Fibroblast of skin of scalp (primary cell): Measurements from ENCODE around the gene TMEM59L. TPM values are rescaled to one million over a fixed set of nuclear protein-coding genes. Genes with fewer than 3 reads are reported as not detected.
"Not testable (repeated sequence)": the region's sequence is repeated elsewhere in the genome, so short reads cannot be mapped to it uniquely, and the experiment has no call there.

Experiments used
- DNase-seq: peaks from one replicate; pipeline ENCODE4 v3.0.0-alpha.2; 2013
- polyA plus RNA-seq, 2 experiments: library from polyadenylated mRNA; unstranded; fragments of 120-200 nt; gene quantifications; one replicate each; pipeline ENCODE4 v1.2.1, GENCODE V29; 2013; ENCODE audit not compliant: insufficient read length in 2 of 2

The TMEM59L gene
- 2.0 TPM for polyA plus RNA-seq (2013, experiment 1 of 2; ENCODE audit: insufficient read length)
- polyA plus RNA-seq (2013, experiment 2 of 2; ENCODE audit: insufficient read length): 2.9 TPM

- no peak for DNase-seq
Measured at GRCh38 chr19:18612772-18613588, at the start of gene TMEM59L. Gene TMEM59L, plus strand, starts transcription at chr19:18612870. Its CDS starts 89 bp downstream, at chr19:18612959.

GRCh38 chr19:18566953-18567352 is 45.7 kb upstream of the TMEM59L start:
- no peak for DNase-seq

- no peak for DNase-seq
Measured at GRCh38 chr19:18568367-18568766, 44.3 kb upstream of the TMEM59L start.

GRCh38 chr19:18571564-18572344 is 40.9 kb upstream of the TMEM59L start, which contains the start of gene UBA52:
Gene UBA52, plus strand, starts transcription at chr19:18571857. Its CDS starts 1,444 bp downstream, at chr19:18573301.
- DNase-seq: peak; percentile 96

GRCh38 chr19:18574691-18575291 is 37.9 kb upstream of the TMEM59L start:
- no peak for DNase-seq

- DNase-seq: no peak
Measured at GRCh38 chr19:18576383-18576782, 36.3 kb upstream of the TMEM59L start.

- DNase-seq: no peak
Measured at GRCh38 chr19:18577365-18577914, 35.2 kb upstream of the TMEM59L start.

- no peak for DNase-seq
Measured at GRCh38 chr19:18580311-18580710, 32.4 kb upstream of the TMEM59L start.

GRCh38 chr19:18586306-18586705 is 26.4 kb upstream of the TMEM59L start:
- DNase-seq: no peak

GRCh38 chr19:18587561-18587960 is 25.1 kb upstream of the TMEM59L start:
- no peak for DNase-seq

GRCh38 chr19:18587962-18588610 is 24.6 kb upstream of the TMEM59L start:
- DNase-seq: no peak

GRCh38 chr19:18588611-18589379 is 23.9 kb upstream of the TMEM59L start, which contains the start of gene REX1BD:
Gene REX1BD, plus strand, starts transcription at chr19:18588798. Its CDS starts 4 bp downstream, at chr19:18588802.
- peak; percentile 81 for DNase-seq

GRCh38 chr19:18589380-18590272 is 23.0 kb upstream of the TMEM59L start:
- peak; percentile 71 for DNase-seq

GRCh38 chr19:18590273-18591272 is 22.1 kb upstream of the TMEM59L start:
- peak; percentile 81 for DNase-seq

GRCh38 chr19:18591735-18592385 is 20.8 kb upstream of the TMEM59L start:
- peak; percentile 83 for DNase-seq

- DNase-seq: not testable (repeated sequence)
Measured at GRCh38 chr19:18592732-18593131, 19.9 kb upstream of the TMEM59L start.

- no peak for DNase-seq
Measured at GRCh38 chr19:18593367-18594095, 19.1 kb upstream of the TMEM59L start.
